ENCODE data around the gene SFI1.

Gene SFI1

GRCh38 chr22:31605851-31606585, 109.7 kb downstream of the SFI1 start:
- Histone ChIP-seq H3K79me2 (ENCODE audit: insufficient read depth, low read length) (no peaks in the 10 kb centered on the region), H4K20me1 (ENCODE audit: insufficient read depth, low read length) (no peaks in the 10 kb centered on the region), H3K27ac (ENCODE audit: low read length) (no peak overlapping the region), H3K4me1 (ENCODE audit: insufficient read depth, low read length) (no peaks in the 10 kb centered on the region), H3K36me3 (ENCODE audit: insufficient read depth, low read length) (peaks cover 84% of the 10 kb centered on the region), H3K9ac (ENCODE audit: low read depth, low read length) (no peak overlapping the region), H3K27me3 (ENCODE audit: insufficient read depth, low read length, poor library complexity) (no peaks in the 10 kb centered on the region), H3K4me3 (ENCODE audit: low read depth in 1 of 2, low read length in 2 of 2) (no peak overlapping the region), H3K9me3 (ENCODE audit: insufficient read depth, low read length, severe bottlenecking) (no peaks in the 10 kb centered on the region), H3K4me2 (ENCODE audit: insufficient read depth, low read length) (no peak overlapping the region), H2AFZ (ENCODE audit: low read depth, low read length) (no peak overlapping the region)
- no peak for TF ChIP-seq EZH2 (IDR thresholded peaks at IDR 0.05; ENCODE audit: borderline replicate concordance, low read depth, low read length, severe bottlenecking)
- TF ChIP-seq, protein P1, sequence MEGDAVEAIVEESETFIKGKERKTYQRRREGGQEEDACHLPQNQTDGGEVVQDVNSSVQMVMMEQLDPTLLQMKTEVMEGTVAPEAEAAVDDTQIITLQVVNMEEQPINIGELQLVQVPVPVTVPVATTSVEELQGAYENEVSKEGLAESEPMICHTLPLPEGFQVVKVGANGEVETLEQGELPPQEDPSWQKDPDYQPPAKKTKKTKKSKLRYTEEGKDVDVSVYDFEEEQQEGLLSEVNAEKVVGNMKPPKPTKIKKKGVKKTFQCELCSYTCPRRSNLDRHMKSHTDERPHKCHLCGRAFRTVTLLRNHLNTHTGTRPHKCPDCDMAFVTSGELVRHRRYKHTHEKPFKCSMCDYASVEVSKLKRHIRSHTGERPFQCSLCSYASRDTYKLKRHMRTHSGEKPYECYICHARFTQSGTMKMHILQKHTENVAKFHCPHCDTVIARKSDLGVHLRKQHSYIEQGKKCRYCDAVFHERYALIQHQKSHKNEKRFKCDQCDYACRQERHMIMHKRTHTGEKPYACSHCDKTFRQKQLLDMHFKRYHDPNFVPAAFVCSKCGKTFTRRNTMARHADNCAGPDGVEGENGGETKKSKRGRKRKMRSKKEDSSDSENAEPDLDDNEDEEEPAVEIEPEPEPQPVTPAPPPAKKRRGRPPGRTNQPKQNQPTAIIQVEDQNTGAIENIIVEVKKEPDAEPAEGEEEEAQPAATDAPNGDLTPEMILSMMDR (IDR thresholded peaks at IDR 0.05; ENCODE audit: borderline replicate concordance, extremely low read depth, low read length, poor library complexity, severe bottlenecking), result no peak
- DNase-seq, result no peak
- no peak for ATAC-seq (ENCODE audit: insufficient read depth, low read depth)

DNA sequence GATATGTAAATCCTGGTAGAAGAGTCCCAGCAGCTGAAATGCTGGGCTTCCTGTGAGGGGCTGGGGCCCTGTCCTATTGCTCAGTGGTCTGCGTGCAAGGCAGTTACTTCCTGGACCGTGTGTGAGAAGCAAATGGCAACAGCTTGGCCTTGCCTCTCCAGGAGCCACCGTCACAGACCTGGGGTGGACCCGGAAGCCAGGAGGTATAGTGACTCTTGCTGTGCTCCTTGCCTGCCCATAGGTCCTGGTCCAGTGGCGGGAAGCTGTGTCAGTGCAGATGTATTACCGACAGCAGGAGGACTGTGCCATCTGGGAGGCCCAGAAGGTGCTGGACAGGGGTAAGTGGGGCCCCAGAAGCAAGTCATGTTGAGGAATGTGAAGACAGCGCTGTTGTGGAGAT, 111.4 kb downstream of the SFI1 start:
- ATAC-seq (ENCODE audit: insufficient read depth, low read depth) (no peak), DNase-seq (no peak)
- H3K4me2 ChIP-seq (ENCODE audit: insufficient read depth, low read length), result no peak overlapping the region
- no peak overlapping the region for H3K27ac ChIP-seq (ENCODE audit: low read length)
- no peak overlapping the region for H3K9ac ChIP-seq (ENCODE audit: low read depth, low read length)
- H3K9me3 ChIP-seq (ENCODE audit: insufficient read depth, low read length, severe bottlenecking), result no peaks in the 10 kb centered on the region
- TF ChIP-seq EZH2 (IDR thresholded peaks at IDR 0.05; ENCODE audit: borderline replicate concordance, low read depth, low read length, severe bottlenecking), result no peak
- TF ChIP-seq, protein P1 (IDR thresholded peaks at IDR 0.05; ENCODE audit: borderline replicate concordance, extremely low read depth, low read length, poor library complexity, severe bottlenecking), result no peak
- no peaks in the 10 kb centered on the region for H3K27me3 ChIP-seq (ENCODE audit: insufficient read depth, low read length, poor library complexity)
- H3K4me1 ChIP-seq (ENCODE audit: insufficient read depth, low read length), result no peaks in the 10 kb centered on the region
- no peak overlapping the region for H2AFZ ChIP-seq (ENCODE audit: low read depth, low read length)
- no peaks in the 10 kb centered on the region for H3K79me2 ChIP-seq (ENCODE audit: insufficient read depth, low read length)
- no peak overlapping the region for H3K4me3 ChIP-seq (ENCODE audit: low read depth in 1 of 2, low read length in 2 of 2)
- no peaks in the 10 kb centered on the region for H4K20me1 ChIP-seq (ENCODE audit: insufficient read depth, low read length)
- H3K36me3 ChIP-seq (ENCODE audit: insufficient read depth, low read length), result peaks cover 82% of the 10 kb centered on the region

- peaks cover 72% of the 10 kb centered on the region for H3K36me3 ChIP-seq (ENCODE audit: insufficient read depth, low read length)
Observed at GRCh38 chr22:31609716-31610115, 113.4 kb downstream of the SFI1 start.

More at GRCh38 chr22:31609716-31610115, 113.4 kb downstream of the SFI1 start:
- H3K4me1 ChIP-seq (ENCODE audit: insufficient read depth, low read length), result no peaks in the 10 kb centered on the region
- H3K4me2 ChIP-seq (ENCODE audit: insufficient read depth, low read length), result no peak overlapping the region
- peaks cover 6% of the 10 kb centered on the region; the same call in 1 of the 2 replicates for H4K20me1 ChIP-seq (ENCODE audit: insufficient read depth, low read length)
- ATAC-seq (ENCODE audit: insufficient read depth, low read depth) (no peak), DNase-seq (no peak)
- H3K27me3 ChIP-seq (ENCODE audit: insufficient read depth, low read length, poor library complexity), result no peaks in the 10 kb centered on the region
- H3K9ac ChIP-seq (ENCODE audit: low read depth, low read length), result no peak overlapping the region
- no peak overlapping the region for H3K4me3 ChIP-seq (ENCODE audit: low read depth in 1 of 2, low read length in 2 of 2)
- H2AFZ ChIP-seq (ENCODE audit: low read depth, low read length), result no peak overlapping the region
- H3K9me3 ChIP-seq (ENCODE audit: insufficient read depth, low read length, severe bottlenecking), result no peaks in the 10 kb centered on the region
- no peak overlapping the region for H3K27ac ChIP-seq (ENCODE audit: low read length)
- TF ChIP-seq, protein P1 (IDR thresholded peaks at IDR 0.05; ENCODE audit: borderline replicate concordance, extremely low read depth, low read length, poor library complexity, severe bottlenecking), result no peak
- no peak for TF ChIP-seq EZH2 (IDR thresholded peaks at IDR 0.05; ENCODE audit: borderline replicate concordance, low read depth, low read length, severe bottlenecking)
- H3K79me2 ChIP-seq (ENCODE audit: insufficient read depth, low read length), result no peaks in the 10 kb centered on the region

All from DND-41 (cell line).